NK-92 treated with Interleukin-12 subunit alpha and Interleukin-12 subunit beta, amount 100 ng/mL, for 24 hours (cell line): ENCODE measurements around the gene NAT16.
"Not testable (repeated sequence)": the region's sequence is repeated elsewhere in the genome, so short reads cannot be mapped to it uniquely, and the experiment has no call there.

Source experiments
- DNase-seq: peaks from one replicate; lab custom pipeline; 2025; lab: John Stamatoyannopoulos, UW

The NAT16 gene

DNA sequence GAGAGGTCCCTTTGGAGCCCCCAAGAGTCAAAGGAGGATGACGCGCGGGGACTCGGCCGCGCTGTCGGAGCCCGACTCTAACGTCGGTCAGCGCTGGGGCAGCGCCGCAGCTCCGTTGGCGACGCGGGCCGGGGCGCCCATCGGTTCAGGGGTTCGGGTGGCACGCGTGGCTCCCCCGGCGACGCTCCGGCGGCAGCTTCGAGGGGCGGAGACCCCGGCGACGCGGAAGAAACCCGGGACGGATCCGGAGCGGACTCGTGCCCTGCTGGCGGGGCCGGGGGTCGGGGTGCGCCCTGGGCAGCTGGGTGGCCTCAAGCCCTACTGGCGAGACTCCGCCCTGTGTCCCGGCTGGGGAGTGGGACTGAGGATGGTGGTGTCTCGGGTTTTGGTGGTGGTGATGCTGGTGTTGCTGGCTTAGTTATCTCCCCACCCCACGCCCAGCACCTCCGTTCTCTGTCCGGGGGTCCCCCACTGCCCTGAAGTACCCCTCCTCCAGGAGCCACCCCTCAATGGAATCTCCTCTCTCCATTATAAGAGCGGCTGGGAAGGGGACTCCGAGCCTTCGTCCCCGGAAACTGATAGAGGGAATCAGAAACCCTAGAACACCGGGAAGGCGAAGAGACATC, at the start of gene NAT16:
Gene NAT16 (minus strand): TSS at position 164 of the 626 bp plus-strand sequence. CDS start 5,486 bp downstream, outside the sequence.
- no peak for DNase-seq

DNA sequence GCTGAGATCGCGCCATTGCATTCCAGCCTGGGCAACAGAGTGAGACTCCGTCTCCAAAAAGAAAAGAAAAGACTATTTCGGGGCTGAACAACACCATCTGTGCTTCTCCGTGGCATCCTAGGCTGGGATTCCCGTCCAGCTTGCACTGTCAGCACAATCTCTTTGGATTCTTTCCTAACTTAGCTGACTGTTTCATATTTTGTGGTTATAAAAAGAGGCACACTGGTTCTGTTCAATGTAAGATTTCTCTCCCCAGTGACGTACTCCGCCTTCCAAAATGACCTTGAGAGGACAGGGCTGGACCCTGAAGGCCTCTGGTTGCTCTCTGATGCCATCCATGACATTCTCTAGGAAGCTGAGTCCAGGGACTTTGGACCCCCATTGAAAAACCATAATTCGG, 46.6 kb upstream of the NAT16 start:
- DNase-seq, result no peak

DNA sequence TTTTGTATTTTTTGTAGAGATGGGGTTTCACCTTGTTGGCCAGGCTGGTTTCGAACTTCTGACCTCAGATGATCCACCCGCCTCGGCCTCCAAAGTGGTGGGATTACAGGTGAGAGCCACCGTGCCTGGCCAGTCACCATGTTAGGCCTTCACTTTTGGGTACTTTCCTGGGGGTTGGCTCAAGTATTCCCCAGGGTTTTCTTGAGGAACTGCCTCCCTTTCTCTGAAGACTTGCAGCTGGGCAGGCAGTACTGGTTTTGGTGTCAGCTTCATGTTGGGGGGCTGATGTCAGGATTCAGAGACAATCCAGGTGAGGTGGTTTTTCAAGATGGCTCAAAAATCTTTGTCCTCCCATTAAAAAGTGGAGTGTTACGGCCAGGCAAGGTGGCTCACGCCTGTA, 45.6 kb upstream of the NAT16 start:
- no peak for DNase-seq

DNA sequence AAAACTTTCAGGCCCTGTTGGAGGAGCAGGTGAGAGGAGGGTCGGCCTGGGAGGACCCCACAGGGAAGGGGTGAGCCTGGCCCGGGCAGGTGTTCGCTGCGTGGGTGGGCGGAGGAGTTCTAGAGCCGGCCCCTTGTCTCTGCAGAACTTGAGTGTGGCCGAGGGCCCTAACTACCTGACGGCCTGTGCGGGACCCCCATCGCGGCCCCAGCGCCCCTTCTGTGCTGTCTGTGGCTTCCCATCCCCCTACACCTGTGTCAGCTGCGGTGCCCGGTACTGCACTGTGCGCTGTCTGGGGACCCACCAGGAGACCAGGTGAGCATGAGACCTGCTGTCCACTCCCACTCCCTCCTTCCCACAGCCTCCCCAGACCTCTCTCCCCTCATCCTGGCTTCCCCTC, 43.4 kb upstream of the NAT16 start:
- no peak for DNase-seq

DNA sequence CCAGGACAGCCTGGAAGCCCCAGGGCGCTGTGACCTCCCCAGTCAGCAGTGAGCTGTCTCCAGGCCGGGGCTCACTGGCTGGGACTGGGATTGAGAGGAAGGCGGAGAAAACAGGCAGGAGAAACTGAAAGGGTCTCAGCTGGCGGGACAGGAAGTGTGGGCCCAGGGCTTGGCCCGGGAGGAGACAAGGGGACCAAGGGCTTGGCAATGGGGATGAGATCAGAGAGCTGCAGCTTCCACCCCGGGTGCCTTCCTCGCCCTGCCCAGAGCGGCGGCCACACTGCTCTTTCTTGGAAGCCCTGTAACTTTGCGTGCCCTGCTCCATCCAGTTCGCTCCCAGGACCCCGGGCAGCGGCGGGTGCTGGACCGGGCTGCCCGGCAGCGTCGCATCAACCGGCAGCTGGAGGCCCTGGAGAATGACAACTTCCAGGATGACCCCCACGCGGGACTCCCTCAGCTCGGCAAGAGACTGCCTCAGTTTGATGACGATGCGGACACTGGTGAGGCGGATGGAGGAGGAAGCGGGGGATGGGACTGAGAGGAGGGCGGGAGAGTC, 42.3 kb upstream of the NAT16 start:
- no peak for DNase-seq

DNA sequence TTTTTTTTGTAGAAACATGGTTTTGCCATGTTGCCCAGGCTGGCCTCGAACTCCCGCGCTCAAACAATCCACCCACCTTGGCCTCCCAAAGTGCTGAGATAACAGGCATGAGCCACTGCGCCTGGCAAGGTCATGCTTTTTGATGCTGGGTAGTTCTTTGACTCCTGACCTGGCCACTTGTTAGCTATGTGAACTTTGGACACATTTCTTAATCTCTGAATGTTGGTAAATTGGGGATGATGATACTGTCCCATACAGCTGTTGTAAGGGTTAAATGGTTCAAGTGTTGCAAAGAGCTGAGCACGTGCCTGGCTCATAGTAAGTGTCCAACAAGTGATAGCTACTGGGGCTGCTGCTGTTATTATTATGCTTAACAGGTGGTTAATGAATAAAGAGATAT, 40.2 kb upstream of the NAT16 start:
- no peak for DNase-seq

DNA sequence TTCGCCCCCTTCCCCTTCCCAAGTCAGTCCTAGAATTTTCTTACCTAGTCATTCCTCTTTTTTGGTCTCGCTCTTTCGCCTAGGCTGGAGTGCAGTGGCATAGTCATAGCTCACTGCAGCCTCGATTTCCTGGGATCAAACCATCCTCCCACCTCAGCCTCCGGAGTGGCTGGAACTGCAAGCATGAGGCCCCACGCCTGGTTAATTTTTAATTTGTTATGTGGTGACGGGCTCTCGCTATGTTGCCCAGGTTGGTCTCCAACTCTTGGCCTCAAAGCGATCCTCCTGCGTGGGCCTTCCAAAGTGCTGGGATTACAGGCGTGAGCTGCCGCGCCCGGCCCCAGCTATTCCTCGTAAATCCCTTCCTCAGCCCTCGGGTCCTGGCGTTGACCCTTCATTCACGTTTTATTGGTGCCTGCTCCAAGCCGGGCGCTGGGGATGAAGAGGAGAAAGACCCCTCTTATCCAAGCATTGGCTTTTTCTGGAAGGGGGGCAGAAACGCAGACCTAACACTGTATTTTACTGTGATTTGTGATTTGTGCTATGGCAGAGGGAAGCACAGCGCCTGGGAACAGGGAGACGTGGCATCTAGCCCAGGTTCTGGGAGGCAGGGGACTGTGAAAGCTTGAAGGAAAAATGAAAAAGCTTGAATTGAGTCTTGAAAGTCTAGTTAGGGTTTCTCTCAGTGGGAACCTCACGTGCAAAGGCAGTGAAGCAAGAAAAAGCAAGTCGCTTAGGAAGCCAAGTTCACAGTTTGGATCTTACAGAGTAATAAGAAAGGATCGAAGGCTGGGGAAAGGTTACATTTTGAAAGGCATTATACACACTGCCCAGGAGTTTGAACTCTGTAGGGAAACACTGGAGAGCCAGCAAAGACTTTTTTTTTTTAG, 38.4 kb upstream of the NAT16 start:
- no peak for DNase-seq

DNA sequence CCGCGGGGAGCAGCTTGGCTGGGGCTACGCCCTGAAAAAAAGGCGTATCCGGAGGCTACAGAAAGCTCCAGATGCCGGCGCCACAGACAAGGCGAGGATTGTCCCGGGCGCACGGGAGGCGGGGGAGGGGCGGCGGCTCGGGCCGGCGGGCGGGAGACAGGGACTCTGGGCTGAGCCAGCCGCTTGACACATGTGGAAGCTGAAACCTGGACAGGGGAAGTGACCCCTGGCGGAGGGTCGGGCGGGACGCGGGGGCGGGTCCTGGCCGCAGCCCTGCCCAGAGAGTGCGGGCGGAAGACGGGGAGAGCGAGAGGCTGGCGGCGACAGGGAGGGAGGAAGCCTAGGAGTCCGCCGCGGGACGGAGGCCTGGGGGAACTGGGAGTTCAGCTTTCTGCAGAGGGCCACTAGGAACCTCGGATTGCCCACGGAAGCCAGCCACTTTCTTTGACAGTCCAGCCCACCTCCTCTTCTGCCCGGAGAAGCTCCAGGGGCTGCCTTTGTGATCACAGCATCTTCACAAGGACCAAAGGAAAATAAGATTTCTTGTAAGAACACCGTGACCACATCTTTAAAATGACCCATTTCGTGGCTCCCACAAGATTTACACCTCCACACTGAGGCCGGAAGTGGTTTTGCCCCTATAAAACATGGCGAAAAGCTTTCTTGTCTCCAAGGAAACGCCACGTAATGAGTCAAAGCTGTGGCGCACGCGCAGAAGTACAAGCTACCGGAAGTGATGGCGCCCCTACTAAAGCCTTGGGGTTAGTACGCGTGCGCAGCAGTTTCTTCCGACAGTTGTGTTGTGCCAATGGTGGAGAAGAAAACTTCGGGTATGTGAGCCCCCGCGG, 37.5 kb upstream of the NAT16 start, which contains the start of the genes PLOD3 and ZNHIT1:
Gene PLOD3 (minus strand): TSS at position 194 of the 848 bp plus-strand sequence. CDS start 307 bp downstream, outside the sequence.
Gene ZNHIT1 (plus strand): TSS at position 778 of the 848 bp plus-strand sequence. CDS start 31 bp downstream, at position 809.
- peak; percentile 96 for DNase-seq

DNA sequence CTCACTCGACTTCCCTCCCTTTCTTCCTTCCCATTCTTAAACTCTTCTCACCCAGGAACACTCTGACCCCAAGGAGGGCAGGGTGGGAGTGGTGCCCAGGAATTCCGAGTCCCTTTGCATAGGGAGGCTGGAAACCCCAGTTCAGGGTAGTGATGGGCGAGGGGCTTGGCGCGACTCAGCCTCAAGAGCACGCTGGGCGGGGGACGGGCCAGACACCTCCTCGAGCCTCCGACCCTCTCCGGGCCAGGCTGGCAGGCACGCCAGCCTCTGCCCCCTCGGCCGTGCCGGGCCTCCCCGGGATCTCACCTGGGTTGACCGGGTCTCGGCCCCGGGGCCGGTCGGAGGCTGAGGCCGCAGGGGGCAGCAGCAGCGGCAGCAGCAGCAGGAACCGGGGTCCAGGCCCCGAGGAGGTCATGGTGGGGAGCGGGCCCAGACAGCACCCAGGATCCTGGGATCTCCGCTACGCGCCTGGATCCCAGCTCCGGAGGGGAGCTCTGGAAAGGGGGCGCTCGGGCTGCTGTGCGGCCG, 36.8 kb upstream of the NAT16 start:
- DNase-seq, result no peak

DNA sequence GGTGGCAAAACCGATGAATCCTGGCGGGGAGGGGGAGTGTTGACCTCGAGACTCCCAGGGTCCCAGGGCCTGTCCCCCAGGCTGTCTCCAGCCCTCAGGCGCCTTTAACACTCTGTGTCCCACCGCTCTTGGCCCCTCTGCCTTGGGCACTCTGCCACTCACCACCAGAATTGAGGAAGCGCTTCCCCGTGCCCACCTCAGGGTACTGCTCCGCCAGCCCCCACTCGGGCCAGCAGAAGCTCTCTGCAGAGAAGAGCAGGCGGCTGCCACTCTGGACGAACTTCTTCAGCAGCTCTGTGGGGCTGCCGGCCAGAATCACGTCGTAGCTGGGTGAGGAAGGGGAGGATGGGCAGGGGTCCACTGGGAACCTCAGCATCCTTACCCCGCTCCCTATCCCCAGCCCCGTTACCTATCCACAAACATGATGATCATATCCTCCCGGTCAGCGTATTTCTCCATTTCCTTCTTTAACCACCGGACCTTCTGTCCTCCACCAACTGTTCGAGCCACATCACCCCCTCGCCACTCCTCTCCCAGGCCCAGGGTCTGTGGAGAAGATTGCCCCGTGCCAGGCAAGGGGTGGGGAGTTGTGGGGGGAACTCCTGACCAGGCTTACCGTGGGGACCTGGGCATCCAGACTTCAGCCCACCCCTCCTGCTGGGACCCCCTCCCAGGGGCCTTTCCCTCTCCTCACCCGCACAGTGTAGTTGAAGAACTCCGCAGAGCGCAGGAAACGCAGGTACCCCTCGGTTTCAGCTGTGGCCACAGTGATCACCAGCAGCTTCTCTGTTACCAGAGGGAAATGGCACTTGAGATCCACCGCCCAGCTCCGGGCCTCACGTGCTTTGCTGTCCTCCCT, 36.1 kb upstream of the NAT16 start:
- DNase-seq, result no peak

DNA sequence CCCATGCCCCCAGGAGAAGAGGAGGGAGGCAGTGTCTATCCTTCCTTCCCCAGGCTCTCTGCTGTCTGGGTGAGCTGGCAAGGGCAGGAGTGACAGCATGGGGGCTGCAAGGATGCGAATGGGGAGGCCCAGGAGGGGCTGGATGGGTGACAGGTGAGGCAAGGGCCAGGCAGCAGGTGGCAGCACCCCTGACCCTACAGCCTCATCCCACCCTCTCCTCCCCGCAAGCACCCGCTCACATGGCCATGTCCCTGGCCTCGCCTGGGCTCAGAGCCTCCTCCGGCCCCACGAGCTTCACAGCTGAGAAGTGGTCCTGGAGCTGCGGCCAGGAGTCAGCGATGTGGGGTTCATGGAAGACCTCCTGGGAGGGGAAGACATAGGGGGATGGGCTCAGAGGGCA, 31.9 kb upstream of the NAT16 start:
- no peak for DNase-seq

DNA sequence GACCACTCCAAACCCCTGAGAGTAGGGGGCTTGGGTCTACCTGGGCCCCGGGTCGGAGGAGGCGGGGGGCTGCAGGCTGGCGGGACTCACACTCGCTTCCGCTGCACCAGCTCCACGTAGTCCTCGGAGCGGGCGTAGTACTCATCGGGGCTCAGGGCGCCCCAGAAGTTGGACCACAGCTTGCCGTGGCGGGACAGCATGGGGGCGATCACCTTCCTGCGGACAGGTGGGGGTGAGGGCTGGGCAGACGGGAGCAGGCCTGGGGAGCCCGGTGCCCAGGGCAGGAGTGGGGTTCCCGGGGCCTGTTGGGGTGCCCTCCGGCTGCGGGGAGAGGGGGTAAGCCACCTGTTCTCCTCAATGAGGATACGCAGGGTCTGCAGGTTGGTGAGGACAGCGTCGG, 31.4 kb upstream of the NAT16 start:
- no peak for DNase-seq

DNA sequence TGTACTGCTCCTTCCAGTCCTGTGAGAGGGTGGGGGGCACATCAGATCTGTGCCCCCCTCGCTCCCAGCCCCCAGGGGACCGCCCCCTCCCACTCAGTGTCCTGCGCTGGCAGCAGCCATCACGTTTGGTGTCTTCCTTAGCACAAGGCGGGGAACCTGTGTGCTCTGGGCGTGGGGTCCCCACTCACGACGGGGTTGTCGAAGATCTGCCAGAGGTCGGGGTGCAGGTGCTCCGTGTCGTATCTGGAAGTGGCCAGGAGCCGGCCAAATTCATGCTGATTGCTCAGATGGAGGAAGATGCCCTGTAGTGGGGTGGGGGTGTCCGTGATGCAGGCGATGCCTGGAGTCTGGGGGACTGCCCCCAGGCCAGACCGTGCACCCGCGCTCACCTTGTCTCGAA, 30.1 kb upstream of the NAT16 start:
- no peak for DNase-seq

DNA sequence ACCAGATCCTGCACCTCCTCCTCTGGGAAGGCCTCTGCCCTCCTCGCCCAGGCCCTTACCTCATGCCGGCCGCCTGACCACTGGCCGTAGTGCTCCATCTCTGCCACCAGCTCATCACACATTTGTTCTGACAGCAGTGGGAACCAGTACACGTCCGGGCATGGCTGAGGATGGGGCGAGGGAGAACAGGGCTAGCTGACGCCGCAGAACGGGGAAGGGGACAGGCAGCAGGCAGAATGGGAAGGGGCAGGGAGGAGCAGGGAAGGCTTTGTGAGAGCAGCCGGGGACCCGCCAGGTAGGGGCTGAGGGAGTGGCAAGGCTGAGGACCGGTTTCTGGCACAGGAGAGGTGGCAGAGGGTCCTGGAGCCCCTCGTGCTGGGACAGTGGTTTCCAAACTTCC, 28.7 kb upstream of the NAT16 start:
- DNase-seq, result no peak

DNA sequence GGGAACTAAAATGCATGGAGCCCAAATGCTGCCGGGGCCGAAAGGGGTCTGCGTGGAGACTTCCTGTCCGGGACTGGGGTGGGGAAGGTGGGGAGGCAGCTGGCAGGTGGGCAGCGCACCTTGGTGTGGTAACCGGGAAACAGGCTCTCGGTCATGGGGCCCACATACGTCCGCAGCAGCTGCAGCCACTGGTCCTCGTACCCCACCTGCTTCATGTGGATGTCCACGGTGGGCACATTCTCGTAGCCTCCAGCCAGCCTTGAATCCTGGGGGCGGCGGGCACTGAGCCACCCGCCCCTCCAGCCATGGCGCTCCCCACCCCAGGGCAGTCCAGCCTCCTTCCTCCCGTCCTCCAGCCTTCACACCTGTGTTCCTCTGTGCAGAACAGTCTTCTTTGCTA, 27.4 kb upstream of the NAT16 start:
- no peak for DNase-seq

DNA sequence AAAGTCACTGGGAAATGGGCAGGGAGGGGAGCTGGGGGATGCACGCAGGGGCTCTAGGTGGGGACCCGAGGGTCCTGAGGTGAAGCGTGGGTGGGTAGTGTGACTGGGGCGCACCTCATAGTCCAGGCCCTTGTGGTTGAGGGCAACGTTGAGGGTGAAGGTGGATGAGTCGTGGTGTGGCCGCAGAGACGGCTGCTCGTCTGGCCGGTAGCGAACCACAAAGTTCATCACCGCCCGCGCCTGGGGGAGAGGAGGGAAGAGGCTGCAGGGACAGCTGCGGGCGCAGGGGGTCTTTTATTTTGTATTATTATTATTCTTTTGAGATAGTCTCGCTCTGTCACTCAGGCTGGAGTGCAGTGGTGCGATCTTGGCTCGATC, 26.6 kb upstream of the NAT16 start:
- DNase-seq, result no peak

DNA sequence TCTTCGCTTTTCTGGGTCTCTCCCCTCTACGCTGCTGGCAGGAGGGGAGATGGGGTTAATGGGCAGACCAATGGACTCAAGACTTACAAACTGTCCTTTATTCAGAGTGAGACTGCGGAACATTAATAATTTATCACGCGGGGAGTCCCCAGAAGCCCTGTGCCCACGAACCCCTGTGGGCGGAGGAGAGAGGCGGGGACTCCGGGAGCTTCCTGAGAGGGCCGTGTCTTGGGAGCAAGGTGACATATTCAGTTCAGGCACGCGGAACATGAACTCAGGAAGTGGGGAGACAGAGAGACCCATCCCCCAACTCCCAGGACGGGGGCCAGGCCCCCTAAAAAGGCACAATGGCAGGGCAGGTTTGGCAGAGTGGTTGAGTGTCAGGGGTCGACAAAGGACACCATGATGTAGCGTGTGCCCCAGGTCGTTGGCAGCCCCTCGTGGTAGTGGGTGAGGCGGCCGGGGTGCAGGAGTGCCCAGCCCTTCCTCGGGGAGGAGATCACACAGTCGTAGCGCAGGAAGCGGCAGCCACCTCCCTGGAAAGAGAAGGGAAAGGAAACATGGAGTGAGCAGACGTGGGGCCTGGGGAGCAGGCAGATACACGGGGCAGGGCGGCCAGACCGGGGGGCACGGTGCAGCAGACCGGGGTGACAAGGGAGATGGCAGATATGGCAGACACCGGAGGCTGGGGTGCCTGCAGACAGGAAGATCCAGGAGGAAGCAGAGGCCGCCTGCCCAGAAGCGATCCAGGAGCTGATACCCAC, 26.0 kb upstream of the NAT16 start:
- DNase-seq, result no peak

DNA sequence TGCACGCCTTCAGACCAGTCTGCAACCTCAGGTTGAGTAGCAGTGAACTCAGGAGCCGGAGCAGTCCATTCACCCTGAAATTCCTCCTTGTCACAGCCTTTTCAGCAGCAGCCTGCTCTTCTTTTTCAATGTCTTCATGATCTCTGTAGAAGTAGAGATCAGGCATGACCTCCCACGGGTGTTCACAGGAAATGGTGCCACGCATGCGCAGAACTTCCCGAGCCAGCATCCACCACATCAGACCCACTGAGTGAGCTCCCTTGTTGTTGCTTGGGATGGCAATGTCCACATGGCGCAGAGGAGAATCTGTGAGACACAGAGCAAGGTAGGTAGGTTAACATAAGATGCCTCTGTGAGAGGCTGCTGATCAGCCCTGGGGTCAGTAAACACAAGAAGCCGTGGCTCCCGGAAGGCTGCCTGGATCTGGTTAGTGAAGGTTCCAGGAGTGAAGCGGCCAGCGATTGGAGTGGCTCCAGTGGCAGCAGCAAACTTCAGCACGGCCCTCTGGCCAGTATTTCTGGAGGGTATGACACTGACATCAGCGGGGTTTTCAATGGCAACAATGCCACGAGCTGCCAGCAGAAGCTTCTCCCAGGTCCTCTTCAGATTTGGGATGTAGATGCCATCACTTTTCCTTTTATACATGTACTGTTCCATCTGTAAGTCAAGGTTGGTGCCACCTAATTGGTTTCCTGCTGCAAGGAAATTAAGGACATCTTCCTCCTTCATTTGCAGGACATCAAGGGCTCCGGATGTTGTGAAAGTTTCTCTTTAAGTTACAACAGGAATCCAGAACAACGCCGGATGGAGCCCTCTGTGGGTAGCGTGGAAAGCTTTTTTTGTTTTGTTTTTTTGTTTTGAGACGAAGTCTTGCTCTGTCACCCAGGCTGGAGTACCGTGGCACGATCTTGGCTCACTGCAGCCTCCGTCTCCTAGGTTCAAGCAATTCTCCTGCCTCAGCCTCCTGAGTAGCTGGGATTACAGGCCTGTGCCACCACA, 23.9 kb upstream of the NAT16 start:
- DNase-seq, result not testable (repeated sequence)

DNA sequence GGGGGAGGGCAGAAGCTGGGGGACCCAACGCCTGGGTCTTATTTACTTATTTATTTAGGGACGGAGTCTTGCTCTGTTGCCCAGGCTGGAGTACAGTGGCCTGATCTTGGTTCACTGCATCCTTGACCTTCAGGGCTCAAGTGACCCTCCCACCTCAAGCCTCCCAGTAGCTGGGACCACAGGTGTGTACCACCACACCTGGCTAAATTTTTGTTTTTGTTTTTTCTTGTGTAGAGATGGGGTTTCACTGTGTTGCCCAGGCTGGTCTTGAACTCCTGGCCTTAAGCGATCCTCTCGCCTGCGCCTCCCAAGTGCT, 22.5 kb upstream of the NAT16 start:
- no peak for DNase-seq
